HG02642 (cell line): ENCODE measurements around the gene CIRBP.

Source experiments
- ATAC-seq: cut with Tn5 transposase; IDR thresholded peaks from one replicate; pipeline ENCODE4 v1.9.1; 2021; ENCODE audit warnings: mild to moderate bottlenecking; ENCODE audit not compliant: unreplicated experiment, poor library complexity

CIRBP gene

GRCh38 chr19:1287354-1288225 lies 18.5 kb downstream of the CIRBP start:
- ATAC-seq: no peak

DNA sequence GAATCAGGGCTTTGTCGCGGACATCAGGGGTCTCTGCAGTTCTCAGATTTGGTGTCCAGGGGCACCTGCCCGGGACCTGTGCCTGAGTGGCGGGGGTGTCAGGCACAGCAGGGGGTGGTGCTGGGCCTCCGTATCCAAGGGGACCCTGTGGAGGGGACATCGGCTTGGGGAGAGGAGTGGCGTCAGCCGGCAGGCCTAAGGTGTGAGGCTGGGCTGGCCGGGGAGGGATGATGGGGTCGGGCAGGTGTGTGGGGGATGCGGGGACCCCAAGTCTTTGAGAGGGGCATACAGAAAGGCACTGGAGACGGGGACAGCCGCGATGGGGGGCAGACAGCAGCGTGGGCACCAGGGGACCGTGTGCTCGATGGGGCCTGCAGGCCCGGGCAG lies 19.1 kb downstream of the CIRBP start:
- ATAC-seq: no peak

DNA sequence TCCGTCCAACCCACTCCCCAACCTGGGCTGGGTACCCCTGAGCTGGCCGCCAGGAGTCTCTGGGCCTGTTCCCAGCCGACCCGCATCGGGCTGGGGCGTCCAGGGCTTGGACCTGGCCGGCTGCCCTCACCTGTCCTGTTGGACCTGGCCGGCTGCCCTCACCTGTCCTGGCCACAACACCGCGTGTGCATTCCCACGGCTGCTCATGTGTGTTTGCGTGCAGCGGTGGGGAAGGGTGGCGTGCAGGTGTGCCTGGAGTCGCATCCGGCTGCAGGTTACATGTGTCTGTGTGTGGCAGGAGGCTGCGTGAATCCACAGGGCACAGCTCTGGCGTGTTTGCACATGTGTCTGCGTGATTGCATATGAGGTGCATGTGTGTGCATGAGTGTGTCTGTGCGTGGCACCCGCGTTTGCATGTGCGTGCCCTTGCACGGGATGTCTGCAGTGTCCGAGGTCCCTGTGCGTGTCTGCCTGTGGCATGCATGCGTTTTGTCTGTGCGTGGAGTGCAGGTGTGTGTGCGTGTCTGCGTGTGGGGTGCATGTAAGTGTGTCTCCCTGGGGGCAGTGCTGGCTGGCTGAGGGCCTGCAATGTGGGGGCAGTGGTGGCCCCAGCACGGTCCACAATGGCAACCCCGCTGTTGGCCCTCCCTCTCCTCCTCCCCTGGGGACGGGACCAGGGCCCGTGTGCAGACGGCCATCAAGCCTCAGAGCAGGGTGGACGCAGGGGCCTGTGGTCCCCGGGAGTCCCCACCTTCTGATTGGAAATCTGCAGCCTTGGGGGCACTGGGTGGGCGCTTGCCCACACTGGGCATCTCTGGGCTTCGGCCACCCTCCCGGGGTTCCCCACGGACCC lies 19.9 kb downstream of the CIRBP start:
- ATAC-seq: no peak

GRCh38 chr19:1289686-1290025 lies 20.5 kb downstream of the CIRBP start:
- no peak for ATAC-seq

DNA sequence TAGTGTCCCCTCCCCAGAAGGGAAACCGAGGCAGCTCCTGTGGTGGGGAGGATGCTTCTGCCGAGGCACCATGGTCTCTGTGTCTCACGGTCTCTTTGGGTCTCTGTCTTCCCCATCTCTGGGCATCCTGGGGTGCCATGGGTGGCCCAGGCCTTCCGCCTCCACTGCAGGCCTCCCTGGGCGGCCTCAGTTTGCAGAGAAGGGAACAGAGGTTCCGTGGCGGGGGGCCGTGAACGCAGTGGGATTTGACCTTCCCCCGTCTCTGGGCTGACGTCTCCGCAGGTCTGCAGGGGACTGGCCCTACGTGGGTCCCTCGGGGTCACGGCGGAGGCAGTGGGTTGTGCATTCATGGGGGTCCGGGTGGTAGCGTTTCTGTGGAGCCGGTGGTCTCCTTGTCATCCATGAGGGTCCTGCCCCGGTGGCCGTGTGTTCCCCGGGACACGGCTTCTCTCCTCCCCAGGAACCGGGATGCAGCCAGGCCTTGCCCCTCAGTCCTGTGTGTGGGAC lies 21.1 kb downstream of the CIRBP start:
- ATAC-seq: no peak

GRCh38 chr19:1290703-1291651 lies 21.8 kb downstream of the CIRBP start:
- no peak for ATAC-seq

GRCh38 chr19:1291761-1292418 lies 22.8 kb downstream of the CIRBP start:
- no peak for ATAC-seq

DNA sequence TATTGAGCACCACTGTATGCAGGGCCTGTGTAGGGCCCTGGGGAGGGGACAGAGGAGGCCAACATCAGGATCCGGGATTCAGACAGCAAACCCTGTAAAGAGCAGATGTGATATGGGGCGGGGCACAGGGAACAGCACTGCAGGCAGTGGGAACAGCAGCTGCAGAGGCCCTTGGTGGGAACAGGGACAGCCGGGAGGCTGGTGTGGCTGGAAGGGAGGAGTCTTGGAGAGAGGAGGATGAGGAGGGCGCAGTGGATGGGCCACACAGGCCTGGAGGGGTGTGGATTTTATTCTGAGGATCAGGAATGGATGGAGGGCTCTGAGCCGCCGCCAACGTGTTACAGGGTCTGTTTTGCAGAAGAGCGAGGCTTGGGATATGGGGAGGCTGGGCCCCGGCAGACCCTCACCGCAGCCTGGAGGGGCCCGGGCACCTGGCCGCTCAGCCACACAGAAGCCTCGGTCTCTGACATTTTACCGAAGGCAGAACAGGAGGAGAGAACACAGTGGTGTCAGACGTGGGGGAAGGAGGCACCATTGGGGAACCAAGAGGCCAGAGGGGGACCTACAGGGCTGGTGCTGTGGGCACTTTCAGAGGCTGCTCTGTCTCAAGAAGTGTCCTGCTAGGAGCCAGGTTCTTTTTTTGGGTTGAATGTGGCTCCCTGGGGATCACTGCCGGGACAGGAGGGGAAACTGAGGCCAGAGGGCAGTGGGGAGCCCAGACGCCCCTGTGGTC lies 23.5 kb downstream of the CIRBP start:
- no peak for ATAC-seq

DNA sequence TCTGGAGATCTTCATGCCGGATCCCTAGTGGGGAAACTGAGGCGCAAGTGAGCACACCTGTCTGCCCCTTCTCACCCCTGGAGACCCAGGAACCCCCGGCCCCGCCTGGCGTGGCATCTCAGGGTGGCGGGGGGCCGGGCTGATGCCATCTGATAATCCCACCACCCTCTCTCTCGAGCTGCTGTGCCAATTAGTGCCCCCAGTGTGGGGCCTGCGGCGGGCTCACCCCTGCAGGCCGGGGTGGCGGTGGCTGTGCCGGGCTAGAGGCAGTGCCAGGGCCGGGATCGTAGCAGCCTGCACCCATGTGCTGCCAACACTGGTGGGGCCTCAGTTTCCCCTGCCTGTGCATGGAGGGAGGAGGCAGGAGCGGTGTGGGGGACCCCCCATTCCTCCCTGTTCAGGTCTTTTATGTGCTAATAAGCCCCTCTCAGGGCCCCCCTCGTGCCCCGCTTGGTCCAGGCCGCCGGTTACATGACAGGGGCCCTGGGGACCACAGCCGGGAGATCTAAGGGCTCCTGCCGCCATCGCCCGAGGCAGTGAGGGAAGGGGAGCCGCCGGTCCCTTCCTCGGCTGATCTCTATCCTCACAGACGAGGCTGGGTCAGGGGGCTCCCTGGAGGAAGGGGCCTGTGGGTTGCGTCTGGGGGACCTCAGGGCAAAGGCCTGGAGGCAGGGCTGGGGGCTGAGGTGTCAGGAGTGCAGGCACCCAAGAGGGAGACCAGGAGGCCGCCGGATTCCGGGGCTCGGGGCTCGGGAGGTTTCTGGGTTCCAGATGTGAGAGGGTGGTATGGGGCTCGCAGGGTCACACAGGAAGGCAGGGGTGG lies 24.9 kb downstream of the CIRBP start:
- ATAC-seq: no peak

- ATAC-seq: no peak
Measured at GRCh38 chr19:1294688-1295087, 25.6 kb downstream of the CIRBP start.

DNA sequence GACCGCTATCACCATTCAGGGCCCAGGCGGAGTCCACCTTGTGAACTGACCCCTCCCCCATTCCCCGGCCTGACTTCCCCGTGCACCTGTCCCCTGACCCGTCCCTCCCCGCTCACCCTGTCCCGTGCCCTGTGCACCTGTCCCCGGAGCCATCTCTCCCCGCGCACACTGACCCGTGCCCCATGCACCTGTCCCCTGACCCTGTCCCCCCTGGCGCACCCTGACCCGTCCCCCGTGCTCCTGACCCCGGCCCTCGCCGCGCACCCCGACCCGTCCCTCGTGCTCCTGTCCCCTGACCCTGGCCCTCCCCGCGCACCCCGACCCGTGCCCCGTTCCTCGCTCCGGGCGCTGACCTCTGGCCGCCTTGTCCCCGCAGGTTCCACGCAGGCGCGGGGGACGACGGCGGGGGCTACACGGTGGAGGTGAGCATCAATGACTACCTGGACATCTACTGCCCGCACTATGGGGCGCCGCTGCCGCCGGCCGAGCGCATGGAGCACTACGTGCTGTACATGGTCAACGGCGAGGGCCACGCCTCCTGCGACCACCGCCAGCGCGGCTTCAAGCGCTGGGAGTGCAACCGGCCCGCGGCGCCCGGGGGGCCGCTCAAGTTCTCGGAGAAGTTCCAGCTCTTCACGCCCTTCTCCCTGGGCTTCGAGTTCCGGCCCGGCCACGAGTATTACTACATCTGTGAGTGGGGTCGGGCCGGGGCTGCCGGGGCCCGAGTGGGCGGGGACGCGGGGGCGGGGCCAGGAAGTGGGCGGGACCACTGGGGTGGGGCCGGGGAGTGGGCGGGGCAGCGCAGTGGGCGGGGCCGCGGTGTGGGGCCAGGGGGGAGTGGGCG lies 26.3 kb downstream of the CIRBP start:
- no peak for ATAC-seq

GRCh38 chr19:1296078-1296477 lies 26.9 kb downstream of the CIRBP start:
- ATAC-seq: no peak

- ATAC-seq: no peak
Measured at GRCh38 chr19:1296575-1297271, 27.6 kb downstream of the CIRBP start.

- no peak for ATAC-seq
Measured at GRCh38 chr19:1298235-1298634, 29.1 kb downstream of the CIRBP start.

- ATAC-seq: no peak
Measured at GRCh38 chr19:1299801-1300200, 30.7 kb downstream of the CIRBP start.

GRCh38 chr19:1300744-1301490 lies 31.8 kb downstream of the CIRBP start:
- ATAC-seq: no peak
